ENCODE data around the gene IRAK2.

The IRAK2 gene

GRCh38 chr3:10285272-10286132 is 120.8 kb downstream of the IRAK2 start:
- DNase-seq (ENCODE audit: low read depth) = no peak

DNA sequence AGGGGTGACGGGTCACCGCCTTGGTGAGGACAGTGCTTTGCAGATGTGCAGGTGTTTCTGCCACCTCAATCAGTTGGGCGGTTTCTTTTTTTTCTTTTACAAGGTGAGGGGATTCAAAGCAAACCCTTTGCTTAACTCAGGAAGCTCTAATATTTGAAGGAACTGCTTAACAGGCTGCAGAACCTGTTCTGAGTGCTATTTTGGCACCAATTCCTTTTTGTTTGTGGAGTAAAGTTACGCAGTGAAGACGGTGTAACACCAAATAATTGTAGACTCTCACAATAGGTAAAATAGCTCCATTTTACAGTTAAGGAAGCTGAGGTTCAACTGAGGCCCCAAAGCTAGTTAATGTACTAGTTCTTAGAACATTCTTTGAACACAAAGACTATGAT is 121.4 kb downstream of the IRAK2 start:
- DNase-seq (ENCODE audit: low read depth) = no peak

GRCh38 chr3:10286596-10287295 is 122.0 kb downstream of the IRAK2 start:
- DNase-seq (ENCODE audit: low read depth) = peak; percentile 19

DNA sequence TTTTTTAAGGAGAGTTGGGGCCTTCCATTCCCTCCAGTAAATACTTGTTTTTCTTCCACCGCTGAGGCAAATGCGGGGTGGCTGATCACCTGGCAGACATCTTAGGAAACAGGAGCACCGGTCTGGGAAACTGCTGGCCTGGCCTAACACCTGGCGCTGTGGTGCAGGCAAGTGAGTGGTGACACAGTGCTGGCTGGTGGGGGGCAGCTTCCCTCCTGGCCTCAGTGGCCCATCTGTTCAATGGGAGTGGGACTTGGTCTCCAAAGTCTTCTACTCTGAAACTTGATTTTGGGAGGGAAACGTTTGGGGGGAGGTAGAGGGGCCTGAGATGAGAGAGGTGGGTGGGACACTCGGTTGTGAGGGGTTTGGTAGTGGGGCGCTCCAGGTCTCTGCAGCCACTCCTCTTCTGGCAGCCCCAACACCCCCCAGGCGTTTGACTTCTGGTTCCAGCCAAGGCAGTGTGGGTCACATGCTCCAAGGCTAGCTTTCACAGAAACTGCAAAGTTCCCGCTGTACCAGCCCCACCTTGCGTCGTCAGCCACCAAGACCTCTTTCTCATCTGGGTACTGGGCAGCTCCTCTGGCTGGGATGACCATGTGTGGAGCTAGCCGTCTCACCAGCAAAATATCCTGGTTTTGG is 123.3 kb downstream of the IRAK2 start:
- no peak for DNase-seq (ENCODE audit: low read depth)

DNA sequence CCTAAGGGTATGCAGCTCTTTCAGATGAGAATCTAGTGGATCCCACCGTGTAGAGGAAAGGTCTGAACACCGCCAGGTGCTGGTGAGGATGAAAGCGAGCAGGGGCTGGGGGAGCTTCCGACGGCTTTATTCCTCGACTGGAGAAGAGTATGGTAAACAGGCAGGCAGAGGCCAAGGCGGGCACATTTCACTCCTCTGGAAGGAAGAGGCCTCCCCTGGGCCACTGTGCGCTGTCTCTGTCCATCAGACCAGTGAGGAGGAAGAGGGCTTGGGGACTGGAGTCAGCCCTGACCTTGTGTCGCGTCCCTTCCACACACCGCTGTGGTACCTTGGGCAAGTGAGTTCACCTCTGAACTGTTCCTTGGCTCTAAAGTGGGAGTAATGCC is 123.8 kb downstream of the IRAK2 start:
- no peak for DNase-seq (ENCODE audit: low read depth)

- DNase-seq (ENCODE audit: low read depth) = no peak
These were observed 124.4 kb downstream of the IRAK2 start for GRCh38 chr3:10289077-10289476.

DNA sequence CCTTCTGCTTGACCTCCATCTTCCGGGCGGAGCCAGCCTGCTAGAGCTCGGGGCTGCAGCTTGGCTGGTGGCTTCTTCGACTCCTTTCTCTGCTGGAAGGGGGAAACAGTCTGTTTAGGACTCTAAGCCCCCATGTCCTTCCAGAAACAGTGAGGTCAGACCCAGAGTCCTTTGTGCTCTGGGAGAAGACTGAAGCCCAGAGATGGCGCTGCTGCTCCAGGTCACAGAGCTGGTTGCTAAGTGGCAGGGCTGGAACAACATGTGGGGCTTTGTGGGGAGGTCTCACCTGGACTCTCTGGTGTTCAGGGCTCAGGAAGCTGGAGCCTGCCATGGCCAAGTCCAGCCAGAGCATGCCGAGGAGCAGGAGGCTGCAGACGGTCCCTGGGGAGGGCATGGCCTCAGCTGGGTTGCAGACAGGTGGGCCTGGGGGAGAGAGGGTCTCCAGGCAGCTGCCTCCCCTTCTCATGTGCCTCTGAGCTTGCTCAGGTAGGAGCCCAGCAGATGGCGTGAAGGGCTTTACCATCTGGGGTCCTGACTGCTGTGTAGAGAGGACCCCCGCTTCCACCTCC is 125.2 kb downstream of the IRAK2 start:
- DNase-seq (ENCODE audit: low read depth) = no peak

GRCh38 chr3:10290481-10291176 is 125.9 kb downstream of the IRAK2 start:
- no peak for DNase-seq (ENCODE audit: low read depth)

- DNase-seq (ENCODE audit: low read depth) = no peak
These were observed 126.9 kb downstream of the IRAK2 start for GRCh38 chr3:10291641-10292040.

DNA sequence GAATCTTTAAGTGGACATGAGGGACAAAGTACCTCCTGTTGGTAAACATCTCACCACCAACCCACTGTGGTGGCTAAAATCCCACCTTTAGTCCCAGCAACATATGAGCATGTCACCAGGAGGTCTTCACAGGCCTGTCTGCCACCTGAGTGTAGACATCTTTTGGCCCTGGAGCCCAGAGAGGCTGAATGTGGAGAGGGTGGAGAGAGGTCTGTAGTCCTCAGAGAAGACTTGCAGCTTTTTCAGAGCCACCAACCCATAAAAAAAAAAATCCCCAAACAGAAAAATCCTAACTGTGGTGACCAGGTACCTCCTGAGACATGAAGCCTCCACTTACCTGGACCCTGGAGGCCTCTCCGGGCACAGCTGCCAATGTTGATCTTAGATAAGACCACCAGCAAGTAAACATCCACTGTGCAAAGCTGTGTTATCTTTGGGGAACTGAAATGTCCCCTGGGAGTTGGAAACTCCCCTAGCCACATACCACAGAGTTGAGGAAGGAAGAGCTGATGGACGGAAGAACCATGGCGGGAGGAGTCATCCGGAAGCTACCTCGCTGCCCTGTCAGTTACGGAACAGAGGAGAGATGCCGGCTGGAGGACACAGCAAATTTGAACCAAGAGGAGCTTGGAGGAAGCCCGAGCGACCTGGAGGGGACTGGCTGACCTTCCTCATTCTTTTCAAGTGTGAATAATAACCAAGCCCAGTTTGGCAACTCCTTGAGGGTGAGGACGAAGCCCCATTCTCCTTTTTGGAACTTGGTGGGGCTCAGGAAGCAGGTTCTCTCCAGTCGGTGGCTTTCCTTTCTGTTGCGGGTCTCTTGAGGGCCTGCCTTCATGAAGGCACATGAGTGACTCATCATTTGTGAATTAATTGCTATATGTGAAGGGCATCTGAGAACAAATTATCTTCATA is 128.0 kb downstream of the IRAK2 start, which contains the start of gene GHRL:
Gene GHRL (minus strand): TSS at position 443 of the 915 bp plus-strand sequence. CDS start 2,767 bp downstream, outside the sequence.
- no peak for DNase-seq (ENCODE audit: low read depth)
